ENCODE measurements around the gene SUSD3.
A peak's percentile ranks its signal among the peaks of the same experiment; 100 is the strongest.

The SUSD3 gene

DNA sequence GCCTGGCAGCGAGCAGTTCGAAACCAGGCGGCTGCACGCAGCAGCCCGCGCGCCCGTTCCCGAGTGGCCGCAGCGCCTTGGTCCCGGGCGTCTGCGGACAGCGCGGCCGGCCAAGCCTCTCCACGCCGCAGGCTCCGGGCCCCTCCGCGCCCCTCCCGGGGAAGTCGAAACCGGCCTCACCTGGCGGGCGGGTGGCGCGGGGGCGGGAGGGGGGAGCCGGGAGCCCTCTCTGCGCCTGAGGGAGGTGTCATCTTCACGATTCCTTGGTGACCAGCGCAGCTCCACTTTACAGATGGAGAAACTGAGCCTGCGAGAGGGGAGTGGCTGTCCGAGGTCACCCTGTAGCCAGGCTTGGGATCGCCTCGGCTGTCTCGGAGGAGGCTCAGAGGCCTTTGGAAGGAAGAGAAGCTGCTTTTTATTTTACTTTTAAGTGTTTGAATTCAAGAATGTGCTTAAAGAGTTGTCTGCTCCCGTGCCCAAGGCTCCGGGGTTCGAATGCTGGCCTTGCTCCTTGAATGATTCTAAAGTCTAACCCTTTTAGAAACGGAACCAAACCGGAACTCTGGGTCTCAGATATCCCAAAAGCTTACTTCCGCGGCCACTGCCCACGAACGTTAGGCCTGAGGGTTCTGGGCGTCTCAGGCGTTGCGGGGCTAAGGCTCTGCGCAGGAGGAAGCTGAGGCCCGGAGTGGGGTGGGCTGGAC, 662 bp downstream of the SUSD3 start:
- DNase-seq (ENCODE audit: low read depth), result no peak
- H3K4me3 ChIP-seq (replicated peaks; ENCODE audit: low read depth, low read length), result peak overlapping the region; percentile 35
- TF ChIP-seq CTCF (IDR thresholded peaks at IDR 0.05; ENCODE audit: low read length, missing control alignments), result no peak

DNA sequence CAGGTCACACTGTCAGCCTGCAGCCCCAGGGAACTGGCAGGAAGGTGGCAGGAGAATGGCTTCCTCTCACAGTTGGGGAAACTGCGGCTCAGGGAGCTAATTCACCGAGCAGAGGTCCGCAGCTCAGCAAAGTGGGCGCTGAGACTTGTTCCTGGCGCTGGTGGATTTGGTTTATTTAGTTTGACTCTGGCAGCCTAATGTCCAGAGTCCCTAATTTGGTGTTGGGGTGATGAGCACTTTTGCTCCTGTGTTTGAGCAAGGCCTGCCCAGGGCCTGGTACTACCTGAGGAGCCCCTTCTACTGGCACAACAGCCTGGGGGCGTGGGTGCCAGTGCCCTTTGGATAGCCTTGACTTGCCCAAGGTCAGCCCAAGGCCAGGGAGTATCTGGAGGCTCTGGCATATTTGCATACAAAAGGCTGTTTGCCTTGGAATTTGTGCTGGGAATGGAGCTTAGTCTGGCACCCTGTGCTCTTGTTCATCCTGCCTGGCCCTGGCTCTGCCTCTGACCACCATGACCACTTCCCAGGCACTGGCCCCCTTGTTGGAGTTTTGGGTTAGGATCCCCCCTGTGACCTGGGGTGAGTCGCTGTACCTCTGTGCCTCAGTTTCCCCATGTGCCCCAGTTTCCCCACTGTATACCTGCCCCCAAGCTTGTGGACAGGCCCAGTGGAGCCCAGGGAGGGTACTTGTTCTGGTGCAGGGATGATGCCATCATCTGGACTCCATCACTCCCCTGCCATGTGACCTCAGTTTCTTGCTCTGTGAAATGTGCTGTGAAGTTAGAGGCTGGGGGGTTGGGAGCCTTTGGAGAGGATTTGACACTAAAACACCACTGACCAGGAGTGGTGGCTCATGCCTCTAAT, 1.4 kb downstream of the SUSD3 start:
- TF ChIP-seq CTCF (IDR thresholded peaks at IDR 0.05; ENCODE audit: low read length, missing control alignments), result no peak
- no peak for DNase-seq (ENCODE audit: low read depth)
- no peak overlapping the region for H3K4me3 ChIP-seq (replicated peaks; ENCODE audit: low read depth, low read length)

DNA sequence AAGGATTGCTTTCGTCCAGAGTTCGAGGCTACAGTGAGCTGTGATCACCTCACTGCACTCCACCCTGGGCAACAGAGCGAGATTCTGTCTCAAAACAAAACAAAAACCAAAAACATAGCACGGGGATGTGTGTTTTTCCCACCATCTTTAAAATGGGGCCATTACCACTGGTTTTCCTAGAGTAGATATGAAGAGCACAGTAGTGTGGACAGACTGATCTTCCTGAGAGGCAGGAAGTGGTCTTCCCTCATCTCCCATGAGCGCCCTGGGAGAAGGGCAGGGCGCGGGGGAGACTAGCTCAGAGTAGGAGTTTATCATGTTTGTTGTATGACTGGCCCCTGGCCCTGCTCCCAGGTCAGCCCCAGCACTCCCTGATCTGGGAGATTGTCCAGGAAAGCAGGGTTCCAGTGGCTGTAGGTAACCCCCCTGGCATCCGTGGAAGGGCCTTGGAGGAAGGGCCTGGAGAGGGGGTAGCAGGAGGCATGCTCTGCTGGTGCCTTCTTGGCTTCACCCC, 2.3 kb downstream of the SUSD3 start:
- H3K4me3 ChIP-seq (replicated peaks; ENCODE audit: low read depth, low read length), result no peak overlapping the region
- peak; percentile 50 for DNase-seq (ENCODE audit: low read depth)
- TF ChIP-seq CTCF (IDR thresholded peaks at IDR 0.05; ENCODE audit: low read length, missing control alignments), result no peak

- DNase-seq (ENCODE audit: low read depth), result peak; percentile 48
- H3K4me3 ChIP-seq (replicated peaks; ENCODE audit: low read depth, low read length), result no peak overlapping the region
- no peak for TF ChIP-seq CTCF (IDR thresholded peaks at IDR 0.05; ENCODE audit: low read length, missing control alignments)
Observed at GRCh38 chr9:93061260-93061751, 2.8 kb downstream of the SUSD3 start.

- no peak for TF ChIP-seq CTCF (IDR thresholded peaks at IDR 0.05; ENCODE audit: low read length, missing control alignments)
- DNase-seq (ENCODE audit: low read depth), result no peak
- H3K4me3 ChIP-seq (replicated peaks; ENCODE audit: low read depth, low read length), result no peak overlapping the region
Observed at GRCh38 chr9:93061791-93062763, 3.6 kb downstream of the SUSD3 start.

Data from fibroblast of pulmonary artery (primary cell).